Amniotic epithelial cell (primary cell): Measurements from ENCODE around the gene SYPL1.

Experiments
- DNase-seq: peaks from one replicate; pipeline ENCODE4 v3.0.0-alpha.2; 2010; ENCODE audit warnings: low read depth

Gene SYPL1

DNA sequence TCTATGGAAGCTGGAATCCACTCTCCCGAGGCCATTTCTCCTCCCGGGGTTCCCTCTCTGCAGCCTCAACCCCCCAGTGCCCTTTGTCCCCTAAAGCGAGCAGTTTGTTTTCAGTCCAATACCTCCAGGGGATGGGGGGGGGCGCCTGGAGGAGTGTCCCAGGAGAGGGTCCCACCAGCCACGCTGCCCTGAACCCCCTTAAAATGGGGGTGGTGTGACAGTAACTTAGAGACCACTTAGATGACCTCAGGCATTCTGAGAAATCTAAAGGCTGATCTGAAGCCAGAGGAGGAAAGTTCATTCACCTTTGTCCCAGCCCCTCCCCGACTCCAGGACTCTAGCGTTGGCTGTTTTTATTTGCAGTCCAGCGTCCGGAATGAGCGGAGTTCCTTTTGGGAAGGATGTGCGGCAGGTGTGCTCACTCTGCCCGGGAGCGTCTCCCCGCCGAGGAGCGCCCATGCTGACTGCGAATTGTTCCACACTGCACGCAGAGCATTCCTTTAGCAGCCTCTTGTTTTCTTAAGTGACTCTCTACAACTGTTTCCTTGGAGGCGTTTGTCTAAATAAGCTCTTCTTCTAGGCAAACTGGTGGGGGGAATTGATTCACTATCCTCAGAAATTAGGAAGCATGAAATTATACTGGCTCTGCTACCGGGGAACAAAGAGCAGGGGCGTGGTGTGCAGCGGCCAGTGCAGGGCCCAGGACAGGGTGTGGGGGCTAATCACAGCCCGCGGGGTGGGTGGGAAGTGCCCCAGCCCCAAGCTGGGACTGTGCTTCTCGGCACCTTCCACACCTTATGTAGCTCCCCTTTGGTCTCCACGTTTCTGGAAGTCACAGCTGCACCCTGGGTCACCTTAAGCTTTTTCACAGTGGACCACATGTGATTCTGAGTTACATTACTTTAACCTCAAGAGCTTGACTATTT, 46.3 kb downstream of the SYPL1 start:
- DNase-seq = no peak

DNA sequence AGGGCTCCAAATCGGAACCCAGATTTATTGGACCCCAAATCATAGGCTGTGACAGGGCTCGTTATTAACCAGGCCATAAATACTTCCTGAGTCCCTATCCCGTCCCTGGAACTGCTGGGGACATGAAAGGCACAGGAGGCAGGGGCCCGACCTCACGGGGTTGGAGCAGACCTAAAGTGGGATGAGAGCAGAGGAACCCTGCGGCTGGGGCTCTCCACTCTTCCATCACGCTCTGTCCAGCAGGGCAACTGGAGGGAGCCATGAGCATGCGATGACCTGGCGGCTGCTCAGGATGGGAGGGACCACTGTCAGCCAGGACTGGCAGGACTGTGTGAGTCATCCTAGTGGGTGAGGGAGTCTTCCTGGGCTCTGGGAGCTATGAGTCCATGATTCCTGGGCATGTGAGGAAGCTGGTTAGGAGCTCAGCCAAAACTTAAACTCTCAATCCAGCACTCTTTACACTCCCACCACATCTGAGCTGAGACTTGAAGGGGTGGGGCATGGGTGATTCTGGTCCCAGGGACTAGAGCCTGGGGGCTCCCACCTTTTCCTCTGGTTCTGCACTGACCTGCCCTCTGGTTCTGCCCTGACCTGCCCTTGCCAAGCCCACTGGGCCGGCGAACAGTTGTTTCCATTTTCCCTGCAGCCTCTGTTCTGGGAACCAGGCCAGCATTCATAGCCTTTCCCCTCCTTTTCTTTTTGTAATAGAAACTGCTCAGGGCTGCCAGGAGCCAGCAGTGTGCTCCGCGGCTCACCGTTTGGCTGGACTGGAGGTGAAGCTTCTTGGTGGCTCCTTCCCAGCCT, 47.1 kb downstream of the SYPL1 start:
- DNase-seq = peak; percentile 96

DNA sequence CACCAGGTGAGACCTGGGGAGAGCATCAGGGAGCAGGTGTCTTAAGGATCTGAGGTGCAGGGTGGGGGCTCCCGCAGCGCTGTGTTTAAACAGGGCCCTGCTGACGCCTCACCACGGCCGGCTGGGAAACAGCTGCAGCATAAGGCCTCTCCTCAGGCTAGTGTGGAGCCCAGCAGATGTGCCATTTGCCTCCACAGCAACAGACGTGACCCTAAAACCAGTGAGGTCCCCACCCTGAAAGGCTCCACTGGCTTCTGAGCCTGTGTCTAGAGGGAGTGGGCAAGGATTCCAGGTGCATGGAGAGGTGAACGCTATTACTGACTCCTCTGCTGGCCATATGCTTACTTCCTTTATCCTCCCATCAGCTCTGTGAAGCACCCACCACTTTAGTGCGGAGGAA, 47.8 kb downstream of the SYPL1 start:
- no peak for DNase-seq

DNA sequence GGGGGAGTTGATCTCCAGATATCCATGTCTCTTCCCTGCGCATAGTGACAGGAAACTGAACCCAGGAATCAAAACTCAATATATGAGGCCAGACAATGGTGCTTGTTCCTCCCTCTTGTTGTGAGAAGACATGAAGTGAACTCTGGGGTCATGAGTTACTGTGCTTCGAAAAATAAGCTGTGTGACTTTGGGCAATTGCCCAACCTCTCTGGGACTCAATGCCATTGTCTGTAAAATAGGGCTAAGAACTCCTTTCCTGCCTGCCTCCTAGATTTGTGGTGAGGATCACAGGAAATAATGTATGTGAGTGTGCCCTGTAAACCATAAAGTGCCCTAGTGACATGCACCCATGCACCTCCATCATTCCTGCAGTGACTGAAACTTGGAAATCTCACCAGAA, 48.4 kb downstream of the SYPL1 start:
- no peak for DNase-seq

DNA sequence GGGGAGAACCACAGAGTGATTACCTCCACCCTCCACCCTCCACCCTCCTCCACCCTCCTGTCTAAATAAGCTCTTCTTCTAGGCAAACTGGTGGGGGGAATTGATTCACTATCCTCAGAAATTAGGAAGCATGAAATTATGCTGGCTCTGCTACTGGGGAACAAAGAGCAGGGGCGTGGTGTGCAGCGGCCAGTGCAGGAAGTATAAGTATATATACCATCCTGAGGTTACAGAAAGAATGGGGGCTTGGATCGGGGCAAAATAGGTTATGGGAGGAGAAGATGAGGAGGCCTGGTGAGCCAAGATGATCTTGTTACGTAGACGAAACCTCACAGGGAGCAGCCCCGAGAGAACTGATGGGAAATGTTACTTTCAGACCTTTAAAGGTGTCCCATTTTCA, 49.1 kb downstream of the SYPL1 start:
- no peak for DNase-seq

DNA sequence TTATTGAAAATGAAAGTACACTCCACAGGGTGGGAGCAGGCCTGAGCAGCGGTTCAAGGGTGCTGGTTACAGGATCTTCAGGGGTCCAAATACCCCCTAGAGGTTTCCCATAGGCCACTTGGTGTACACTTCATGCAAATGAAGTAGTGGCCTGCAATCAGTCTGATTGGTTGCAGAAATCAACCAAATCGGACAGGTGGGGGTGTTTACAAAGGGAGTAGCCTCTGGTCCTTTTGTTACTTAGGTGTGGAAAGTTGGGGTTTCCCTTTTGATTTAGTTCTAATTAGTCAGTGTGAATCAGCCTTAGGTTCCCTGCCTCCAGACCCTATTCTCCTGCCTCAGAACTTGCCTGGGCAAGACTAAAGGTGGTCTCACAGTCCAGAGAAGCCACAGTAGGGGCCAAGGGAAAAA, 49.6 kb downstream of the SYPL1 start:
- DNase-seq = no peak

DNA sequence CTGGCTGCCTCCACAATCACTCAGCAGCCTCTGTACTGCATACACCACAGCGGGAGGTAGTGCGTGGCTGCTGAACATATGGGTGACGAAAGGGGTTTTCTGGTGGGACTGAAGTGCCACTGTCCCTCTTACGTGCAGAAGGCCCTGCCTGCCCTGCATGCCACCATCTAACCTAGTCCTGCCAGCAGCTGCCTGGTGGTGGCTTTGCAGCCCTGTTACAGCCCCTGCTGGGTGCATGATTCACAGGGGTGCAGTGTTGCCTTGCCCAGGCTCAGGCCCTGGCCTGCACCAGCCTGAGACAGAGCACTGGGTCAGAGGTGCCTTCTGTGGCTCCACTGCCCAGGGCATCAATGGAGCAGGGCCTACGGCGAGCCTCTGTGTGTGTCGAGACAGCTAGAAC, 50.1 kb downstream of the SYPL1 start:
- no peak for DNase-seq

DNA sequence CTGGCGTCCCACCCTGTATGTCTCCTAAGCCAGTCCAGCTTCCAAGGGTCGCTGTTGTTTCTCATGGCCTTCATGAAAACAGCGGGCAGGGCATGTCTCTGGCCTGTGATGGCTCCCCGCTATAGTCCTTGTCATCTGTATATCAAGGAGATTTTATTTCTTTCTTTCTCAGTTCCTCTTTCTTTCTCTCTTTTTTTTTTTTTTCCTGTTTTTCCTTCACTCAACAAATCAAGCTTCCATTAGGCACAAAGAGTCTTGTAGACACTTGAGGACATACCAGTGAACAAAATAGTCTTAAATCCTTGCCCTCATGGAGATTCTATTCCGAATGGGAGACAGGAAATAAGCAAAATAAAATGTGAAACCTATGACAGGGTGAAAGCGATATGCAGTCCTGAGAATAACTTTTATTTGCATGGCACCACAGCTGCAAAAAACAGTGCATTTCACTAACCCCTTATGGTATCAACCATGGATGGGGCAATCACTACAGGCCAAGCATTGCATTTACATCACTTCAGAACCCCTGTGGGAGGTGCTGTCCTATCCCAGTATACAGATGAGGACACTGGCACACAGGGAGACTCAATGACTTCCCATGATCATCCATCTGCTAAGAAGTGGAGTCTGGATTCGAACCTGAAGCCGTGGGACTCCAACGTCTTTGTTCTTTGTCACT, 50.7 kb downstream of the SYPL1 start:
- no peak for DNase-seq

DNA sequence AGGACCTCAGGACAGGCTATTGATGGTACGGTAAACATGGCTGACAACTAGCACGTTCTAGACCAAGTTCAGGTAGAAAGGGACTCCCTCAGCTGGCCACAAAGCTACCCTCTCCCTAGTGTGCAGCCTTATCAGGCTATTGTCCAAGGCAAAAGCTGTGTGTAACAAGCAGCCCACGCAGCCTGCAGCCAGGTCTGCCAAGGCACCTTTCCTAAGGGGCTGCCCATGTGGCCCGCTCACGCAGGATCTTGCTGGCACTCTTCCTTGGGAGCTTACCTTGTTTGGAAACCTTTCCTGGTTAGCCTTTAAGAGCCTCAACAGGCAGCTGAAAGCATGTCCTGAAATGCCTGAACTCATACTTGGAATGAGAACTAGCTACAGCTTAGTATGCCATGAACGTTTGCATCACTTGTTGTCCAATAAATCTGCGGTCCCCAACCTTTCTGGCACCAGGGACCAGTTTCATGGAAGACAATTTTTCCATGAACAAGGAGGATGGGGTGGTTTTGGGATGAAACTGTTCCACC, 51.7 kb downstream of the SYPL1 start:
- DNase-seq = no peak

DNA sequence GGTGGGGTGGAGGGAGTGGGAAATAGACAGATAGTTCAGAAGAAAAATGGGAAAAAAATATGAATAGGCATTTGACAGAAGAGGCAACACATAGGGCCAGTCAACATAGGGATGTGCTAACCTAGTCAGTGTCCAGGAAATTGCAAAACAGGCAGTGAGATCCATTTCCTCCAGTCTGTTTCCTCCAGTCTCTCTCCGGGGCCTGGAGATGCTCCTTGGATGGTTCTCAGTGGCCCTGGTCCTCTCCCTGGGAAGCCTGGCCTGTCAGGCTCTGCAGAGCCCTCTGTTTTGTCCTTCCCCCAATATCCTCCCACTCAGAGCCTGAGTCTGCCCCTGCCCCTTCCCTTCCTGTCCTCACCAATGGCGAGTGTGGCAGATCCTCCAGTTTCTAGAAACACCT, 52.6 kb downstream of the SYPL1 start:
- no peak for DNase-seq

DNA sequence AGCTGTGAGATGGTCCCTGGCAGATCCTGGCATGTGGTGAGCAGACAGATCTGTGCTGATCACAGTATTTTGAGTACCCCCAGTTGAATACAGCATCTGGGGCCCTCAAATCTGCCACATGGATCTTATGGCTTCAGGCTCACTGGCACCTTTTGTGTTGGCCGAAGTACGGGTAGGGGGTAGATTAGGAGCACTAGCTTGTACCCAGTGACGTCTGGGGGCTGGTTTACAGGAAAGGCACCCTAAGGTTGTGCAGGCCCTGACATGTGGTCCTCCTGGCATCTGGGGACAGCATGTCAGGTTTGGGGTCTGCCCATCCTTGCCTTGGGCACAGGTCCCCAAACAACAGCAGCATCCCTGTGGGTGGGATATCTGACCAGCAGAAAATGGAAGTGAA, 53.2 kb downstream of the SYPL1 start:
- no peak for DNase-seq

DNA sequence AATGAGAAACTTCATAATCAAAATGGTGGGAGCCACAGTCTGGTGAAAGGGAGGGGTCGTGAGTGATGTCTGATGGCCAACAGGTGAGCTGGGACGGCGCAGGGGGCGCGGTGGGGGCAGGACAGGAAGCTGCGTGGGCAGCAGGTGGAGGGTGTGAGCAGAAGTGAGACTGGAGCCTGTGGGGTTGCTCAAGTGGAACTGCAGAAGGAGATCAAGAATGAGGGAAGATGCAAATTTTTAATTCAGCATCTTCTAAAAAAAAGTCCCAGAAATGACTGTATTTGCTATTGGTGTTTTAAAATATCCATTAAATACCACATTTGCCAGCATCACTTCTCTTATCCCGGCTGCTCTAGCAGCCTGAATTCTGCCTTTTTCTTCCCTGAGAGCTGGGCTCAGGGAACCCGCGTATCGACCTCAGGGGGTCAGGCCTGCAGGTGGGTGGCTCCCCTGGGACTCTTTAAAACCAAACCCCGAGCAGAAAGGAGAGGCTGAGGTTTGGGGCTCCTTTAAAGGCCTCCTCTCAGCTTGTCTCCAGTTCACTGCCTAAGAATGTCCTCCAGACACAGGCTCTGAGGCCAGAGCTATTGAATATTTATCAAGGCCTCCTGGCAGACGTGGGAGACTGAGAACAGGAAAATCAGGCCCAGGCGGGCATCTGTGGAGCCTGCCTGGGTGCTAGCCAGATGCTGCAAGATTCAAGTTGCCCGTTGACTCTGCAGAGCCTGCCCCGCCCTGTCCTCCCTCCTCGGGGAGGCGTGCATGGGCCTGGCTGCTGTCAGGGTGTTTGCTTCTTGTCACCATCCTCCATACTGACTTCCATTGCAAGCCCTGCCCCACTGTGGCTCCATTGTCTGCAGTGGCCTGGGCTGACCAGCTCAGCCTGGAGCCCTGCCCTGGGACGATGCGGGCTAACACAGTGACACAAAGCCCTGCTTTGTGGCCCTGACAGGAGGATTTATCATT, 53.9 kb downstream of the SYPL1 start:
- DNase-seq = no peak

DNA sequence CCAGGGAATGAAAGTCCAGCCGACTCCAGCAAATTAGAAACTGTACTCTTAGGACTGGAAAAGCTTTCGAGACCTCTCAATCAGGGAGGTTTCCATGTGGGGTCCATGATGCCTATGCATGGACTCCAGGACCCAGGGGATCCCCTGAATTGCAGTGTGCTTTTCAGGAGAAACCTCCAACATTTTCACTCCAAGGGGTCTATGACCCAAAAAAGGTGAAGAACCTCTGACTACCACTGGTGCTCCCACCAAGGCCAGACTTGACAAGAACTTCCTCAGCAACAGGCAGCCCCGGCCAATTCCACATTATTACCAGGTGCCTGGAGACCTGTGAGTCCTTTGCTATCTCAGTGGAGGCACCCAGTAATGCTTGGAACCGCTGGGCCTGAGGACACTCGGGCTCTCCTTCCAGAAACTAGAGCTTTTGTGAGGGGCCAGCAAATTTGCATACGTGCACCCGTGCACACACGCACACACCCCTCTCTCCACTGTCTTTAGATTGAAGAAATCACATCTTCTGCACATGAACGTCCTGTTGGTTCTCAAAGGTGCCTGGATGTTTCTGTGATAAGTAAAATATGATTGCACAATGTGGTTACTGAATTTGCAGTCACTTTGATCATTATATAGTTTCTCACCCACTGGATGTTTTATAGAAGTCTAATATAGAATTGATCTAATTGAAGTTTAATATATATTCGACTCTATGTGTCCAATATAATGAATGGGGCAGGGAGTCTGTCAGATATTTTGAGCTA, 54.7 kb downstream of the SYPL1 start:
- DNase-seq = no peak

DNA sequence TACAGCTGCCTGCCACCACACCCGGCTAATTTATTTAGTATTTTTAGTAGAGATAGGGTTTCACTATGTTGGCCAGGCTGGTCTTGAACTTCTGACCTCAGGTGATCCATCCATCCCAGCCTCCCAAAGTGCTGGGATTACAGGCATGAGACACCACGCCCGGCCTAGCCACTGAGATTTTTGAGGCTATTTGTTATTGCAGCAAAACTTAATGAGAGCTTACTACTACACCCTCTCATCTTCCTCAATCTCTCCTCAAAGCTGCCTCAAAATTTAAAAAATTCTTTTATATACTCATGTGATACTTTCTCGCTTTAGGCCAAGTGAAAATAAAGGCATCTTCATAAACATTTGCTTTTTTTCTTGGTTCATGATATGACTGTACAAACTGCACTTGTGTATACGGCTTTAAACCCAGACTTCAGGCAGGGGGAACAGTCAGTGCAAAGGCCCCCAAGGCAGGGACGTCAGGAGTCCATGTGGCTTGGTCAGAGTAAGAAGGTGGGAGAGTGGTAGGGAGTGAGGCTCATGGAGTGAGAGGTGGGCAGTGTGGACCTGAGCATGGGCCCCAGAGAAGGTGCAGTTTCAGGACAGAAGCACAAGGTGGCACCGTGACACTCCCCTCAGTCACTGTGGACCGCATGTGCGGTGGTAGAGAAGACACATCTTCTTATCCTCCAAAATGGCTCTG, 55.5 kb downstream of the SYPL1 start:
- peak; percentile 62 for DNase-seq

DNA sequence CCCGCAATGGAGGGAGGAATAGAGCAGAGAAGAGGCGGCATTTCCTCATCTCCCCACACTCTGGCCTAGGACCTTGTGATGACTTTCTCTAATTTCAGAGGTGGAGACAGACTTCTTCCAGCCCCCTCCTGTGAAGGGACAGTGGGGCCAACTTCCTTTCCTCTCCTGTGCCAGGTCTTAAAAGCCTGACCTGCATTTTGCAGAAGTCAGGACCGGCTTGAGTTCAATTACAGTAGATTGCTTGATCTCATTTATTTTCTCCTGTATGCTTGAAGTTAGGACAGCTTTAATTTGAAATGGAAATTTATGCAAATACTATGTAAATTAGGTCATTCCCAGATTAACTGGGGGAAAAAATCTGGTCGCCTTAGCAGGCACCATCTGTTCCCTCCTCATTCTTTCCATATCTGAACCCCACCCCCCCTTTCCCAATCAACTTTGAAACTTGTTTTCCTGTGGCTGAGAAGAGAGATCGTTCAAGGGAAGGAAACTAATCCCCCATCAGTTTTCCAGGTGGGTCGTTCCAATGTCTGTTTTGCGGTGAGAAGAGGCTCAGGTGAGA, 57.1 kb downstream of the SYPL1 start:
- DNase-seq = no peak

DNA sequence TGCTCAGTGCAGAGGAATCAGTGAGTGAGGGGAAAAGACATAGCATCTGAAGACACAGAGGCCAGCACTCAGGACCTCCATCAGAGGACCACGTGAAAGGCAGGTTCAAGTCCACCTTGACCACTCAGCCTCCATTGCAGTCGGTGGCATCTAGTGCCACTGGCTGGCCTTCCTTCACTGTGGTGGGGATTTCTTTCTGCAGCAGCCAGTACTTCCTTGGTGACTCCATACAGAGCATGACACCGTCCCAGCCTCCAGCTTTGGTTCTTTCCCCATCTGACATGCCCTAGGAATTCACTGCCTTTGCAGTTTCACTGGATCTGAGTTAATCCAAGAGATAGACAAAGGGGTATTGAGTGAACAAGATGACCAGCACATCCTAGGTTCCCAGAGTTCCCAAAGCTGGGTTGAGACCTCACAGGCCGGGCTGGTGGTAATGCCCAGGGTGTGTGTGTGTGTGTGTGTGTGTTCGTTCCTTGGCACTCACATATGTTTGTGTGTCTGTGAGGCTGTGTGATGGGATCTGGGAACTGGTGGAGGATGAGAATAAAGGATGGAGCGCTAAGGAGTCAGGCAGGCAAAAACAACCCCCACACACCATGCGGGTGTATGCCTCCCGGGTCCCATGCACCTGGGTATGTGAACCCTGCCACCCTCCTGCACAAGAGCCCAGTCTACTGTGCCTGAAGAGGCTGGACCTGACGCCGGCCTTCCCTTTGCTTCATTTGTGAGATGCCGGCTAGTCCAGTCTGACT, 57.8 kb downstream of the SYPL1 start:
- DNase-seq = no peak

DNA sequence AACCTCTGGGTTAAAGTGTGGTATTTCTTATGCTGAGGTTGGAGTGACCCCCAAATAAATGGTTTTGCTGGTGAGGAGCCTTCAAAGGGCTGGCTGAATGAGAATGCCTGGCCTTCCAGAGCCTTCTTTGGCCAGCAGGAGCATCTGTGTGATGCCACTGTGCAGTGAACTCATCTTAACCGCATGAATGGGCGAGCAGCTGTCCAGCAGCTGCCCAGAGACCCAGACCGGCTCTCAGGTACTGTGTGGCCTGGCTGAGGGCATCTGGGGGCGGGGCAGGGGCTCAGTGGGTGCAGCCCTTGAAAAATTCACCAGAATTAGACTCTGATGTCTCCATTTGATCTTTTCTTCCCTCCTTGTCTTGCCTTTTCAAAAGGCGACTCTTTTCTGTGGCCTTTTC, 59.0 kb downstream of the SYPL1 start:
- DNase-seq = no peak

DNA sequence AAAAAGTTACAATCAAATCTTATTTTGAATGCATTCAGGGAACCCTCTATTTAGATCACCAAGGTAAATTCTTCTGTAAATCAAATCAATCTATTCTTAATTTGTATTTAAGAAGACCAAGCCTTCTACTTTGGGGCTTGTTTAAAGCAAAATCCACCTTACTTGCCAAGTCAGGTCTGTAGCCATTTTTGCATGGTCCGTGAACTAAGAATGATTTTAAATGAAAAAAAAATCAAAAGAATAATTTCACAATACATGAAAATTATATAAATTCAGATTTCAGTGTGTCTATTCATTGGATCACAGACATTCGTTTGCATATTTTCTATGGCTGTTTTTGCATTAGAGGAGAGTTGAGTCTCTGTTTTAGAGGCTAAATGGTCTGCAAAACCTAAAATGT, 59.4 kb downstream of the SYPL1 start:
- no peak for DNase-seq

DNA sequence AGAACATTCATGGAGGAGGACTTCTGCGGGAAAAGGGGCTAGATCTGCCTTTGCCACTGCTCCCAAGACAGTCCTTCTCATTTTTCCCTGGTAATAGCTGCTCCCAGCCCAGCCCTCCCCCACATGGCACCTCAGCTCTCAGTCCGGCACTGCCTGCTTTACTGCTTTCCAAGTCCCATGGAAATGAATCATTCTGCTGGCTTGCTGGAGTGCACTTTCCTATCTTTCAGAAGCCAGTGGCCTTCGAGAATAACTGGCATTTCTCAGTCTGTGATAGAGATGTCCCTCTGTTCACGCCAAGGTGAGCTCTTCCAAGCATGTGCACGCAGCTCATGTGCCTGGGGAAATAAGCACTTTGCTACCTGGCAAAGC, 61.4 kb downstream of the SYPL1 start:
- peak; percentile 77 for DNase-seq
